WTC11 (cell line): ENCODE results near the gene DIABLO. TPM values are rescaled to one million over a fixed set of nuclear protein-coding genes. Genes with fewer than 3 reads are reported as not detected.

Experiments used
- ATAC-seq: fragments of 200-7000 bp; cut with Tn5 transposase; 2 replicates; pipeline ENCODE4 v1.10.0; 2021; ENCODE audit warnings: mild to moderate bottlenecking, moderate library complexity
- CTCF ChIA-PET: fragments of 300-600 bp; sonication (Branson Sonifier 250); formaldehyde crosslinking; loops from one replicate; lab custom pipeline; 2021; ENCODE audit warnings: antibody characterized with exemption; lab: Charles Lee
- POLR2A ChIA-PET: fragments of 350-600 bp; sonication (Branson Sonifier 250); formaldehyde crosslinking; loops from one replicate; lab custom pipeline; 2021; ENCODE audit warnings: antibody characterized with exemption; lab: Charles Lee
- DNase-seq: peaks from one replicate; pipeline ENCODE4 v3.0.0; 2021; ENCODE audit warnings: low spot score
- H3K27ac Mint-ChIP-seq: 2 replicates; pipeline ENCODE4 v1.8.0; 2021; ENCODE audit warnings: mixed read lengths
- H3K27me3 Mint-ChIP-seq: 2 replicates; pipeline ENCODE4 v1.8.0; 2021; ENCODE audit warnings: low read depth, mild to moderate bottlenecking, moderate library complexity, mixed read lengths
- H3K36me3 Mint-ChIP-seq: 2 replicates; pipeline ENCODE4 v1.8.0; 2021; ENCODE audit warnings: mixed read lengths
- H3K4me1 Mint-ChIP-seq: 2 replicates; pipeline ENCODE4 v1.8.0; 2022; ENCODE audit warnings: mixed read lengths
- H3K4me3 Mint-ChIP-seq: 2 replicates; pipeline ENCODE4 v1.8.0; 2021; ENCODE audit warnings: mild to moderate bottlenecking, moderate library complexity, mixed read lengths
- H3K9me3 Mint-ChIP-seq: 2 replicates; pipeline ENCODE4 v1.8.0; 2021; ENCODE audit warnings: mixed read lengths
- CDX4 ChIP-seq: fragments of 250-450 bp; sonication (Bioruptor Pico); IDR thresholded peaks from 2 replicates; pipeline ENCODE4 v1.9.0; 2021; ENCODE audit warnings: moderate library complexity, mild to moderate bottlenecking, inconsistent platforms, borderline replicate concordance
- CREB1 ChIP-seq: sonication (generic); formaldehyde crosslinking; IDR thresholded peaks from 2 replicates; pipeline ENCODE4 v1.8.0; 2023; ENCODE audit warnings: mild to moderate bottlenecking, missing genetic modification reagents
- E2F1 ChIP-seq: sonication (generic); formaldehyde crosslinking; IDR thresholded peaks from 2 replicates; pipeline ENCODE4 v1.8.0; 2022; ENCODE audit warnings: mild to moderate bottlenecking, missing genetic modification reagents
- ESRRA ChIP-seq: sonication (generic); formaldehyde crosslinking; IDR thresholded peaks from 2 replicates; pipeline ENCODE4 v1.8.1; 2022; ENCODE audit warnings: mild to moderate bottlenecking, missing genetic modification reagents, borderline replicate concordance
- FOXP1 ChIP-seq: sonication (generic); formaldehyde crosslinking; IDR thresholded peaks from 2 replicates; pipeline ENCODE4 v1.8.0; 2022; ENCODE audit warnings: missing genetic modification reagents, mild to moderate bottlenecking, moderate library complexity, borderline replicate concordance
- GRHL2 ChIP-seq: fragments of 250-450 bp; sonication (Bioruptor Pico); IDR thresholded peaks from 2 replicates; pipeline ENCODE4 v1.8.0; 2022; ENCODE audit warnings: mild to moderate bottlenecking, moderate library complexity; ENCODE audit not compliant: insufficient replicate concordance, severe bottlenecking
- JAZF1 ChIP-seq: fragments of 250-450 bp; sonication (Bioruptor Pico); IDR thresholded peaks from 2 replicates; pipeline ENCODE4 v1.9.0; 2021; ENCODE audit warnings: moderate library complexity, mild to moderate bottlenecking, inconsistent platforms
- MXD4 ChIP-seq: fragments of 250-450 bp; sonication (Bioruptor Pico); IDR thresholded peaks from 2 replicates; pipeline ENCODE4 v1.8.0; 2021; ENCODE audit warnings: mild to moderate bottlenecking, moderate library complexity, borderline replicate concordance
- MYBL2 ChIP-seq: sonication (generic); formaldehyde crosslinking; IDR thresholded peaks from 2 replicates; pipeline ENCODE4 v1.8.1; 2023; ENCODE audit warnings: mild to moderate bottlenecking, moderate library complexity, missing genetic modification reagents
- NFYB ChIP-seq: sonication (generic); formaldehyde crosslinking; conservative IDR thresholded peaks from 2 replicates; pipeline ENCODE4 v1.8.0; 2022; ENCODE audit warnings: low read depth, missing genetic modification reagents
- NR1H2 ChIP-seq: sonication (generic); formaldehyde crosslinking; IDR thresholded peaks from 2 replicates; pipeline ENCODE4 v1.9.0; 2021; ENCODE audit warnings: mild to moderate bottlenecking, moderate library complexity, missing genetic modification reagents
- NR3C1 ChIP-seq: sonication (generic); formaldehyde crosslinking; conservative IDR thresholded peaks from 2 replicates; pipeline ENCODE4 v1.8.1; 2023; ENCODE audit warnings: low read depth, mild to moderate bottlenecking, missing genetic modification reagents
- OVOL2 ChIP-seq: fragments of 250-450 bp; sonication (Bioruptor Pico); IDR thresholded peaks from 2 replicates; pipeline ENCODE4 v1.9.0; 2021; ENCODE audit warnings: mild to moderate bottlenecking, borderline replicate concordance
- RELA ChIP-seq: sonication (generic); formaldehyde crosslinking; IDR thresholded peaks from 2 replicates; pipeline ENCODE4 v1.8.1; 2022; ENCODE audit warnings: missing genetic modification reagents, mild to moderate bottlenecking, borderline replicate concordance
- SMAD3 ChIP-seq: sonication (generic); formaldehyde crosslinking; IDR thresholded peaks from 2 replicates; pipeline ENCODE4 v1.8.0; 2022; ENCODE audit warnings: missing genetic modification reagents, mild to moderate bottlenecking, borderline replicate concordance
- SP1 ChIP-seq: sonication (generic); formaldehyde crosslinking; conservative IDR thresholded peaks from 2 replicates; pipeline ENCODE4 v1.8.1; 2022; ENCODE audit warnings: missing genetic modification reagents
- STAT6 ChIP-seq: sonication (generic); formaldehyde crosslinking; conservative IDR thresholded peaks from 2 replicates; pipeline ENCODE4 v1.8.1; 2023; ENCODE audit warnings: mild to moderate bottlenecking, low read depth, missing genetic modification reagents, moderate library complexity
- TCF7 ChIP-seq: sonication (generic); formaldehyde crosslinking; IDR thresholded peaks from 2 replicates; pipeline ENCODE4 v1.8.0; 2022; ENCODE audit warnings: mild to moderate bottlenecking, low read depth, missing genetic modification reagents, moderate library complexity
- TEAD4 ChIP-seq: sonication (generic); formaldehyde crosslinking; IDR thresholded peaks from 2 replicates; pipeline ENCODE4 v1.8.0; 2022; ENCODE audit warnings: mild to moderate bottlenecking, missing genetic modification reagents
- ZNF671 ChIP-seq: fragments of 250-450 bp; sonication (Bioruptor Pico); IDR thresholded peaks from 2 replicates; pipeline ENCODE4 v1.8.0; 2021; ENCODE audit warnings: mild to moderate bottlenecking
- total RNA-seq: library from RNA; stranded (reverse); gene quantifications from 3 replicates; pipeline ENCODE4 v1.2.3, GENCODE V29; 2021
- TF ChIP-seq, protein P1 (sequence below): sonication (generic); formaldehyde crosslinking; IDR thresholded peaks from 2 replicates; pipeline ENCODE4 v1.8.0; 2023; ENCODE audit warnings: missing genetic modification reagents
- TF ChIP-seq, protein P2 (sequence below): fragments of 250-450 bp; sonication (Bioruptor Pico); IDR thresholded peaks from 2 replicates; pipeline ENCODE4 v1.9.0; 2021; ENCODE audit warnings: mild to moderate bottlenecking
- TF ChIP-seq, protein P3 (sequence below): sonication (generic); formaldehyde crosslinking; IDR thresholded peaks from 2 replicates; pipeline ENCODE4 v1.8.1; 2022; ENCODE audit warnings: mild to moderate bottlenecking, missing genetic modification reagents, moderate library complexity, borderline replicate concordance
- TF ChIP-seq, protein P4 (sequence below): sonication (generic); formaldehyde crosslinking; conservative IDR thresholded peaks from 2 replicates; pipeline ENCODE4 v1.8.1; 2022; ENCODE audit warnings: mild to moderate bottlenecking, missing genetic modification reagents
- TF ChIP-seq, protein P5 (sequence below): fragments of 250-450 bp; sonication (Bioruptor Pico); IDR thresholded peaks from 2 replicates; pipeline ENCODE4 v2.1.2; 2022; ENCODE audit warnings: mild to moderate bottlenecking, moderate library complexity

DIABLO gene
- total RNA-seq, 1 experiment from 2014 or later, result 61.7 TPM

DNA sequence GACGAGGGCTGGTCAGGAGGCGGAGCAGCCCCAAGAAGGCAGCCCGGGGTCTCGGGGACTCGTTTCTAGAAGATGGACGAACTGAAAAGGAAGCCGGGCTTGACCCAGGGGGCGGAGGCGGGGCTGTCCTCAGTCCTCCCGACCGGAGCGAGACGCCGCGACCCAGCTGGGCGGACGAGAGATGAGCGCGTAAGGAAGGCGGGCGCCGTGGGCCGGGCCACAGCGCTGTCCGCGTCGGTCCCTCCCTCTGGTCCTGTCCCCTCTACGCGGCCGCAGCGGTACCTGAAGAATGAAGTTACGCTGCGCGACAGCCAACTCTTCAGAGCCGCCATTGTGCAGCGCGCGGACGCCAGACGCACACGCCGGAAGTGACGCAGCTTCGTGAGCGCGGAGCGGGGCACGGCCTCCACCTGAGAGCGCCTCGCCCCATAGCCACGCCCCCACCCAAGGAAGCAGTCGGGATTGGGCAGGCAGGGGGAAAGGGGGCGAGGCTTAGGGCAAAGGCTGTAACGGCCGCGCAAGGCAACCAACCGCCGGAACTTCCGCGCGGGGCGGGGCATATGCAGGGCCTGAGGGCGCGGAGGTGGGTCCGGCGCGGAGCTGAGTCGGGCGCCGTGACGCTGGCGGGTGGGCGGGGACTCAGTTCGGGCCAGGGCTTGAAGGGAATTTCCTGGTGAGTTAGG lies at the start of gene DIABLO (continued):
- TF ChIP-seq NR1H2 (no peak), RELA (CRISPR knock-in tag) (no peak), OVOL2 (CRISPR knock-in tag) (no peak), MXD4 (CRISPR knock-in tag) (no peak), SP1 (CRISPR knock-in tag) (peak; percentile 98), NR3C1 (CRISPR knock-in tag) (no peak), CDX4 (CRISPR knock-in tag) (no peak), MYBL2 (peak; percentile 95), ZNF671 (CRISPR knock-in tag) (no peak), CREB1 (CRISPR knock-in tag) (peak; percentile 92), ESRRA (CRISPR knock-in tag) (no peak), SMAD3 (CRISPR knock-in tag) (peak; percentile 61; the same call in 1 of the 2 replicates), FOXP1 (no peak), GRHL2 (CRISPR knock-in tag) (no peak)
- TF ChIP-seq, protein P1, sequence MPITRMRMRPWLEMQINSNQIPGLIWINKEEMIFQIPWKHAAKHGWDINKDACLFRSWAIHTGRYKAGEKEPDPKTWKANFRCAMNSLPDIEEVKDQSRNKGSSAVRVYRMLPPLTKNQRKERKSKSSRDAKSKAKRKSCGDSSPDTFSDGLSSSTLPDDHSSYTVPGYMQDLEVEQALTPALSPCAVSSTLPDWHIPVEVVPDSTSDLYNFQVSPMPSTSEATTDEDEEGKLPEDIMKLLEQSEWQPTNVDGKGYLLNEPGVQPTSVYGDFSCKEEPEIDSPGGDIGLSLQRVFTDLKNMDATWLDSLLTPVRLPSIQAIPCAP (CRISPR knock-in tag), result 0 out of 2 replicates have a peak, but pooled peaks have one; percentile 59
- TF ChIP-seq, protein P2, sequence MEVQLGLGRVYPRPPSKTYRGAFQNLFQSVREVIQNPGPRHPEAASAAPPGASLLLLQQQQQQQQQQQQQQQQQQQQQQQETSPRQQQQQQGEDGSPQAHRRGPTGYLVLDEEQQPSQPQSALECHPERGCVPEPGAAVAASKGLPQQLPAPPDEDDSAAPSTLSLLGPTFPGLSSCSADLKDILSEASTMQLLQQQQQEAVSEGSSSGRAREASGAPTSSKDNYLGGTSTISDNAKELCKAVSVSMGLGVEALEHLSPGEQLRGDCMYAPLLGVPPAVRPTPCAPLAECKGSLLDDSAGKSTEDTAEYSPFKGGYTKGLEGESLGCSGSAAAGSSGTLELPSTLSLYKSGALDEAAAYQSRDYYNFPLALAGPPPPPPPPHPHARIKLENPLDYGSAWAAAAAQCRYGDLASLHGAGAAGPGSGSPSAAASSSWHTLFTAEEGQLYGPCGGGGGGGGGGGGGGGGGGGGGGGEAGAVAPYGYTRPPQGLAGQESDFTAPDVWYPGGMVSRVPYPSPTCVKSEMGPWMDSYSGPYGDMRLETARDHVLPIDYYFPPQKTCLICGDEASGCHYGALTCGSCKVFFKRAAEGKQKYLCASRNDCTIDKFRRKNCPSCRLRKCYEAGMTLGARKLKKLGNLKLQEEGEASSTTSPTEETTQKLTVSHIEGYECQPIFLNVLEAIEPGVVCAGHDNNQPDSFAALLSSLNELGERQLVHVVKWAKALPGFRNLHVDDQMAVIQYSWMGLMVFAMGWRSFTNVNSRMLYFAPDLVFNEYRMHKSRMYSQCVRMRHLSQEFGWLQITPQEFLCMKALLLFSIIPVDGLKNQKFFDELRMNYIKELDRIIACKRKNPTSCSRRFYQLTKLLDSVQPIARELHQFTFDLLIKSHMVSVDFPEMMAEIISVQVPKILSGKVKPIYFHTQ, result no peak
- TF ChIP-seq, protein P3, sequence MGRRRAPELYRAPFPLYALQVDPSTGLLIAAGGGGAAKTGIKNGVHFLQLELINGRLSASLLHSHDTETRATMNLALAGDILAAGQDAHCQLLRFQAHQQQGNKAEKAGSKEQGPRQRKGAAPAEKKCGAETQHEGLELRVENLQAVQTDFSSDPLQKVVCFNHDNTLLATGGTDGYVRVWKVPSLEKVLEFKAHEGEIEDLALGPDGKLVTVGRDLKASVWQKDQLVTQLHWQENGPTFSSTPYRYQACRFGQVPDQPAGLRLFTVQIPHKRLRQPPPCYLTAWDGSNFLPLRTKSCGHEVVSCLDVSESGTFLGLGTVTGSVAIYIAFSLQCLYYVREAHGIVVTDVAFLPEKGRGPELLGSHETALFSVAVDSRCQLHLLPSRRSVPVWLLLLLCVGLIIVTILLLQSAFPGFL (CRISPR knock-in tag), result no peak
- TF ChIP-seq, protein P4, sequence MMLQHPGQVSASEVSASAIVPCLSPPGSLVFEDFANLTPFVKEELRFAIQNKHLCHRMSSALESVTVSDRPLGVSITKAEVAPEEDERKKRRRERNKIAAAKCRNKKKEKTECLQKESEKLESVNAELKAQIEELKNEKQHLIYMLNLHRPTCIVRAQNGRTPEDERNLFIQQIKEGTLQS, result no peak

DNA sequence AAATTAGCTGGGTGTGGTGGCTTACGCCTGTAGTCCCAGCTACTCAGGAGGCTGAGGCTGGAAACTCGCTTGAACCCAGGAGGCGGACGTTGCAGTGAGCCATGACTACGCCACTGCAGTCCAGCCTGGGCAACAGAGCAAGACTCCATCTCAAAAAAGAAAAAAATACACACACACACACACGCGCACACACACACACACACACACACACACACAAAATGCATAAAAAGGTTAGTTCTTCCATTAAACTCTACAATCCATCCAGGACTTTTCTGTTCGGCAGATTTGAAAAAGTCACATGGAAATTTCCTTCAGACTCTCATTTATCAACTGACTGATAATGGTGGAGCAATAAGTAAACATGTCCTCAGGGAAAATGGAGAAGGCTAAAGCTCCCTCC lies 49.6 kb upstream of the DIABLO start:
- H3K4me1 Mint-ChIP-seq, result 0 out of 2 replicates have a peak, but pooled peaks cover 4% of the 10 kb centered on the region
- no peaks in the 10 kb centered on the region for H3K36me3 Mint-ChIP-seq
- ChIA-PET CTCF (no interaction called here), POLR2A (no interaction called here)
- no peak for ATAC-seq
- H3K27ac Mint-ChIP-seq, result no peak overlapping the region
- no peaks in the 10 kb centered on the region for H3K9me3 Mint-ChIP-seq
- H3K4me3 Mint-ChIP-seq, result no peak overlapping the region
- DNase-seq, result no peak
- H3K27me3 Mint-ChIP-seq, result no peaks in the 10 kb centered on the region
- TF ChIP-seq, protein P5, sequence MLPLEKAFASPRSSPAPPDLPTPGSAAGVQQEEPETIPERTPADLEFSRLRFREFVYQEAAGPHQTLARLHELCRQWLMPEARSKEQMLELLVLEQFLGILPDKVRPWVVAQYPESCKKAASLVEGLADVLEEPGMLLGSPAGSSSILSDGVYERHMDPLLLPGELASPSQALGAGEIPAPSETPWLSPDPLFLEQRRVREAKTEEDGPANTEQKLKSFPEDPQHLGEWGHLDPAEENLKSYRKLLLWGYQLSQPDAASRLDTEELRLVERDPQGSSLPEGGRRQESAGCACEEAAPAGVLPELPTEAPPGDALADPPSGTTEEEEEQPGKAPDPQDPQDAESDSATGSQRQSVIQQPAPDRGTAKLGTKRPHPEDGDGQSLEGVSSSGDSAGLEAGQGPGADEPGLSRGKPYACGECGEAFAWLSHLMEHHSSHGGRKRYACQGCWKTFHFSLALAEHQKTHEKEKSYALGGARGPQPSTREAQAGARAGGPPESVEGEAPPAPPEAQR (CRISPR knock-in tag), result no peak
- TF ChIP-seq CDX4 (CRISPR knock-in tag), result no peak
- TF ChIP-seq JAZF1 (CRISPR knock-in tag), result no peak
- TF ChIP-seq TCF7 (CRISPR knock-in tag), result no peak
- TF ChIP-seq NFYB, result no peak
- no peak for TF ChIP-seq E2F1
- no peak for TF ChIP-seq TEAD4 (CRISPR knock-in tag)
- no peak for TF ChIP-seq STAT6 (CRISPR knock-in tag)
